Spleen (tissue), 11 donors: ENCODE data around the gene SDHC. TPM values are rescaled to one million over a fixed set of nuclear protein-coding genes. Genes with fewer than 3 reads are reported as not detected.

Source experiments
- DNase-seq: peaks from one replicate; pipeline ENCODE4 v3.0.0-alpha.2; 2020
- H3K27ac ChIP-seq, 8 donors: fragments of 200-600 bp; sonication (generic) in 7 of 8; 1 replicate in 4 of 8; 2 replicates in 4 of 8; pipeline versions ENCODE4 v1.5.0 to v1.8.0; 2016 to 2021; ENCODE audit warnings: inconsistent platforms in 4 of 8, mild to moderate bottlenecking in 4 of 8, moderate library complexity in 1 of 8
- H3K27me3 ChIP-seq, 7 donors: fragments of 200-600 bp; sonication (generic) in 6 of 7; replicated peaks in 1 of 7; 1 replicate in 4 of 7; 2 replicates in 3 of 7; pipeline versions ENCODE4 v1.5.0 to v1.8.0; 2016 to 2021; ENCODE audit warnings: inconsistent platforms in 3 of 7, mild to moderate bottlenecking in 1 of 7
- H3K36me3 ChIP-seq, 6 donors: fragments of 200-600 bp; sonication (generic) in 5 of 6; 1 replicate in 4 of 6; 2 replicates in 2 of 6; pipeline versions ENCODE4 v1.5.0 to v1.8.0; 2016 to 2021; ENCODE audit warnings: inconsistent platforms in 2 of 6
- H3K4me1 ChIP-seq, 6 donors: fragments of 200-600 bp; sonication (generic) in 5 of 6; 1 replicate in 3 of 6; 2 replicates in 3 of 6; pipeline versions ENCODE4 v1.5.0 to v1.8.0; 2016 to 2021; ENCODE audit warnings: inconsistent platforms in 3 of 6
- H3K4me3 ChIP-seq, 8 donors: fragments of 200-600 bp; sonication (generic) in 7 of 8; 1 replicate in 4 of 8; 2 replicates in 4 of 8; pipeline versions ENCODE4 v1.5.0 to v1.8.0; 2016 to 2021; ENCODE audit warnings: inconsistent platforms in 4 of 8, mild to moderate bottlenecking in 4 of 8, moderate library complexity in 2 of 8
- H3K9me3 ChIP-seq, 8 donors: fragments of 200-600 bp; sonication (generic) in 7 of 8; 1 replicate in 4 of 8; 2 replicates in 4 of 8; pipeline versions ENCODE4 v1.5.0 to v1.8.0; 2016 to 2021; ENCODE audit warnings: inconsistent platforms in 4 of 8
- POLR2A ChIP-seq, 3 donors: fragments of 450-650 bp; IDR thresholded peaks; one replicate each; pipeline ENCODE4 v1.5.1; 2017; ENCODE audit warnings: antibody characterized with exemption in 3 of 3, mild to moderate bottlenecking in 1 of 3
- POLR2AphosphoS5 ChIP-seq, 3 donors: sonication (generic); formaldehyde crosslinking; IDR thresholded peaks; one replicate each; pipeline ENCODE4 v1.5.1; 2017; ENCODE audit warnings: antibody characterized with exemption in 3 of 3
- WGBS, 5 donors: extraction: QIAGEN DNeasy Blood & Tissue Kit in 3 of 5; methylation state at CpG; one replicate each; pipeline versions ENCODE4 v1.1.5 to v1.1.7; 2013 to 2018; 5-methylcytosine and 5-hydroxymethylcytosine counted together
- intact Hi-C: fragments of 100-400 bp; cut with DNase I; formaldehyde crosslinking; loops from one replicate; pipeline ENCODE4 v1.15.0; 2023; ENCODE audit warnings: low total_unique reads
- polyA plus RNA-seq, 3 donors: library from polyadenylated mRNA; stranded (reverse); fragments of 200-250 nt; gene quantifications; one replicate each; pipeline ENCODE4 v1.2.1, GENCODE V29; 2013
- total RNA-seq, 7 donors: library from RNA; depleted of rRNA in 3 of 7; stranded (reverse); fragments of >200 nt in 3 of 7; fragmentation: NEBNext Ultra II Directional in 4 of 7; extraction: Animal tissue kit (Norgen Biotek cat#: 25700) in 4 of 7; gene quantifications; one replicate each; pipeline versions ENCODE4 v1.1.0 to v1.2.1, GENCODE V29; 2016 to 2021
- TF ChIP-seq, protein P1 (sequence below), 11 experiments: fragments of 200-600 bp in 7 of 11; fragments of 450-650 bp in 4 of 11; sonication (generic) in 4 of 11; IDR thresholded peaks in 8 of 11; conservative IDR thresholded peaks in 3 of 11; 1 replicate in 7 of 11; 2 replicates in 4 of 11; pipeline versions ENCODE4 v1.4.0 to v1.8.0; 2016 to 2021; ENCODE audit warnings: antibody characterized with exemption in 11 of 11, inconsistent platforms in 4 of 11, mild to moderate bottlenecking in 1 of 11
- donor health status: healthy with polysubstance abuse.
- donor health status: DM: no; HTN: no; CAD: no; lungs with moderate emphysema.
- donor health status: DM: no; HTN: no; CAD: no.
- donor health status: Bipolar disorder and iron deficiency.
- donor health status: healthy.
- donor health status: DM: no; HTN: no; CAD: no.
- donor health status: DM: yes; HTN: yes; CAD: no.

Gene SDHC
- total and polyA plus RNA-seq, 10 donors: 57.0 to 170 (median 133) TPM

DNA sequence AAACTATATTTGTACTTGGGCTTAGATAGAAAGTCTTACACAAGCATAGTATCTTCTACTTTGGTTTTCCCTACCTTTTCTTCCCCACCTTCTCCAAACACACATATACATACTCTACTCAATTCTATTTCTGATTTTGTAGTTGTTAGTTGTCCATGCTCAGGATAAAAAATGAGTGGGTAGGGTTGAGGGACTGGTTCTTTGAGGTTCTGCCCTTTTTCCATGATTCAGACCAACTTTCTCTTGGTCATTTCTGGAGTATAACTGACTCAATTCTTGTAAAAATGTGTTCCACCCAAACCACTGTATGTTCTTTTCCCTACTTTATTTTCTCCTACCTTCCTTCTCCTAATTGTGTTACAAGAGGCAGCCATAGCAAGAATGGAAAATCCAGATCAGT lies 50.2 kb downstream of the SDHC start:
- Histone ChIP-seq H3K9me3 (no peaks in the 10 kb centered on the region), H3K36me3 (peaks cover 0 to 75% (median 12%) of the 10 kb centered on the region in 6 donors), H3K4me3 (no peak overlapping the region), H3K27me3 (no peaks in the 10 kb centered on the region), H3K27ac (peak overlapping the region in 5 of 8 donors; percentile 26 to 57 (median 46)), H3K4me1 (peaks cover 0 to 27% (median 12%) of the 10 kb centered on the region in 6 donors)
- no peak for DNase-seq
- intact Hi-C loops: loop anchor here (10.0 kb wide), 1 partner anchor 50 kb away; the partner anchor contains the start of gene SDHC
- TF ChIP-seq, protein P1, sequence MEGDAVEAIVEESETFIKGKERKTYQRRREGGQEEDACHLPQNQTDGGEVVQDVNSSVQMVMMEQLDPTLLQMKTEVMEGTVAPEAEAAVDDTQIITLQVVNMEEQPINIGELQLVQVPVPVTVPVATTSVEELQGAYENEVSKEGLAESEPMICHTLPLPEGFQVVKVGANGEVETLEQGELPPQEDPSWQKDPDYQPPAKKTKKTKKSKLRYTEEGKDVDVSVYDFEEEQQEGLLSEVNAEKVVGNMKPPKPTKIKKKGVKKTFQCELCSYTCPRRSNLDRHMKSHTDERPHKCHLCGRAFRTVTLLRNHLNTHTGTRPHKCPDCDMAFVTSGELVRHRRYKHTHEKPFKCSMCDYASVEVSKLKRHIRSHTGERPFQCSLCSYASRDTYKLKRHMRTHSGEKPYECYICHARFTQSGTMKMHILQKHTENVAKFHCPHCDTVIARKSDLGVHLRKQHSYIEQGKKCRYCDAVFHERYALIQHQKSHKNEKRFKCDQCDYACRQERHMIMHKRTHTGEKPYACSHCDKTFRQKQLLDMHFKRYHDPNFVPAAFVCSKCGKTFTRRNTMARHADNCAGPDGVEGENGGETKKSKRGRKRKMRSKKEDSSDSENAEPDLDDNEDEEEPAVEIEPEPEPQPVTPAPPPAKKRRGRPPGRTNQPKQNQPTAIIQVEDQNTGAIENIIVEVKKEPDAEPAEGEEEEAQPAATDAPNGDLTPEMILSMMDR (IDR thresholded peaks at IDR 0.05 in 8 of 11, conservative IDR thresholded peaks at IDR 0.05 in 3 of 11): no peak
- TF ChIP-seq POLR2AphosphoS5 (IDR thresholded peaks at IDR 0.05) (no peak), POLR2A (IDR thresholded peaks at IDR 0.05) (no peak)

DNA sequence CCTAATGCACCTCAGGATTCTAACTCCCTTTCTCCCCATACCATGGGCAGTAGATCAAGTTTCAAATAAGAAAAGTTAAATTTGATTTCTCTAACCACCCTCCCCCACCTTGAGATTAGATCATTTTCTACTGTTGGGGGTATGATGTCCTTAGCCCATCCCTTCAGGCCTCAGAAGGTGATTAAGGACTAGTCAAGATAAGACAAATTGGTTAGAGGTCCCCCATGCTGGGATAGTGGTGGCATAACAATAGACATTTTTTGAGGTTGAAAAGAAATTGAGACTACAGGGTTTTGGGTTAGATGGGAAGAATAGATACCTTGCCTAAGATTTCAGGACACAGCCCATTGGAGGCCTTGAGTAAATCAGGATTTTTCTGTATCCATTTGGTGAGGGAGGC lies 51.0 kb downstream of the SDHC start:
- no peaks in the 10 kb centered on the region for H3K9me3 ChIP-seq
- H3K4me1 ChIP-seq: peaks cover 0 to 19% (median 7%) of the 10 kb centered on the region in 6 donors
- H3K27me3 ChIP-seq: no peaks in the 10 kb centered on the region
- intact Hi-C loops: loop anchor here (10.0 kb wide), 1 partner anchor 50 kb away; the partner anchor contains the start of gene SDHC
- H3K36me3 ChIP-seq: peaks cover 0 to 70% (median 12%) of the 10 kb centered on the region in 6 donors
- TF ChIP-seq POLR2AphosphoS5 (IDR thresholded peaks at IDR 0.05) (no peak), POLR2A (IDR thresholded peaks at IDR 0.05) (no peak)
- TF ChIP-seq, protein P1 (IDR thresholded peaks at IDR 0.05 in 8 of 11, conservative IDR thresholded peaks at IDR 0.05 in 3 of 11): no peak
- H3K27ac ChIP-seq: no peak overlapping the region
- no peak overlapping the region for H3K4me3 ChIP-seq
- DNase-seq: no peak

DNA sequence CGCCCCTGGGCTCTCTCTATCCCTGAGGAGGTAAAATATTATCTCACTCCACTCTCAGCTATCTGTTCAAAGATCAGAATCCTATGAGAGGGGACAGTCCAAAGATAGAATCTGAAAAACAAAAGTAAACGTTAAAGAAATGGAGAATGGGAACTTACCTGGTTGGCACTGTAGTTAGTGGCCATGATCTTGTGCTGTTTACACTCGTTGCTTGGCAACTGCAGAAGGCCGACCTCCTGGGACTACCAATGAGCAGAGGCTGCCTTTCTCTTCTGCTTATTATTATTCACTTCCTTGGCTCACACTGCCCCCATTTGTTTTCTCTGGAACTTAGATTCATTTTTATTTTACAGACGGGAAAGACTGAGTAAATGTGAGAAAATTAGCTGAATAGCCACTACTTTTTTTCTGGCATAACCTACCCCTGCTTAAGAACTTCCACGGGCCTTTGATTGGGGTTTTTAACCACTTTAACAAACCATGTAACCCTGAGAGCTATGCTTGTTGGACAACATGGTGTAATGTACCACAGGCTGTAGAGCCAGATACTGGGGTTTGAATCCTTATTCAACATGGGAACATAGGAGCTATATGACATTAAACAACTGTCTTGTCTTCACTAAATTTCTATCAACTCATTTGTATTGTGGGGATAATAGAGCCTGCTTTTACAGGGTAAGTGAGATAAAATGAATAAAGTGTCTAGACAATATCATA lies 53.7 kb downstream of the SDHC start, which contains the start of gene CFAP126:
CFAP126 (minus strand) TSS at position 193 of the 717 bp plus-strand sequence; CDS start at position 185, 8 bp downstream.
- Histone ChIP-seq H3K9me3 (no peaks in the 10 kb centered on the region), H3K27ac (peak within 1 kb of the TSS in 4 of 8 donors; percentile 24 to 75 (median 45)), H3K4me1 (peaks cover 0 to 19% (median 7%) of the 10 kb centered on the region in 6 donors), H3K4me3 (no peak within 1 kb of the TSS), H3K36me3 (peaks cover 0 to 46% (median 12%) of the 10 kb centered on the region in 6 donors), H3K27me3 (no peaks in the 10 kb centered on the region)
- TF ChIP-seq, protein P1 (IDR thresholded peaks at IDR 0.05 in 8 of 11, conservative IDR thresholded peaks at IDR 0.05 in 3 of 11): peak in 7 of 11 experiments; percentile 26 to 39 (median 38)
- no peak for TF ChIP-seq POLR2AphosphoS5 (IDR thresholded peaks at IDR 0.05)
- 22 to 29% (median 26%) methylated on average over 6 of the region's 6 CpGs for WGBS, 5 donors
- intact Hi-C loops: loop anchor here (10.0 kb wide), 1 partner anchor 53 kb away; the partner anchor contains the start of gene SDHC
- DNase-seq: peak; percentile 82

DNA sequence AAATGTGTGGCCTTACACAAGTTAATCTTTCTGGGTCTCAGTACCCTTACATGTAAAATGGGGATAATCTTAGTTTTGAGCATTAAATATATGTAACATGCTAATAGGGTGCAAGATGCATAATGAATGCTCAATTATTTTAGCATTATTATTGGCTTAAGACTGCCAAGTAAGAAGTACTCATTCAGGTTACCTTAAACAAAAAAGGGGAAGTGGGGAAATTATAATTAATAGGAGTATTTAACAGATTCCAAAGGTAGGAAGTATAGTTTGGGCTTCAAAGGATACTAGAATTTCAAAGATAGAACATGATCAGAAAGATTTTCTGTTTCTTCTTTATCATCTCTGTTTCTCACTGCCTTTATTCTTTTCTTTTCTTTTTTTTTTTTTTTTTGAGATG lies 59.3 kb downstream of the SDHC start:
- intact Hi-C loops: loop anchor here (5.0 kb wide), 1 partner anchor 146 kb away; the partner anchor contains the start of gene TOMM40L

More for the DNA sequence above, 59.3 kb downstream of the SDHC start:
- Histone ChIP-seq H3K27me3 (no peaks in the 10 kb centered on the region), H3K9me3 (no peaks in the 10 kb centered on the region), H3K4me1 (no peaks in the 10 kb centered on the region), H3K36me3 (peaks cover 0 to 1% (median 0%) of the 10 kb centered on the region in 6 donors), H3K27ac (no peak overlapping the region), H3K4me3 (no peak overlapping the region)
- no peak for DNase-seq
- TF ChIP-seq, protein P1 (IDR thresholded peaks at IDR 0.05 in 8 of 11, conservative IDR thresholded peaks at IDR 0.05 in 3 of 11): no peak
- no peak for TF ChIP-seq POLR2A (IDR thresholded peaks at IDR 0.05)
- TF ChIP-seq POLR2AphosphoS5 (IDR thresholded peaks at IDR 0.05): no peak
